ENCODE data around the gene TPK1.

The TPK1 gene

GRCh38 chr7:144835652-144836544 lies at the start of gene TPK1:
Gene TPK1 (minus strand): TSS chr7:144836053. CDS start chr7:144835602, 451 bp downstream.
- no peak for TF ChIP-seq CTCF (IDR thresholded peaks at IDR 0.05)

GRCh38 chr7:144885478-144885877 lies 49.6 kb upstream of the TPK1 start:
- no peak for TF ChIP-seq CTCF (IDR thresholded peaks at IDR 0.05)

GRCh38 chr7:144884896-144885295 lies 49.0 kb upstream of the TPK1 start:
- TF ChIP-seq CTCF (IDR thresholded peaks at IDR 0.05): no peak

- TF ChIP-seq CTCF (IDR thresholded peaks at IDR 0.05): no peak
Observed at GRCh38 chr7:144873316-144873845, 37.5 kb upstream of the TPK1 start.

GRCh38 chr7:144869082-144869481 lies 33.2 kb upstream of the TPK1 start:
- TF ChIP-seq CTCF (IDR thresholded peaks at IDR 0.05): no peak

- TF ChIP-seq CTCF (IDR thresholded peaks at IDR 0.05): no peak
Observed at GRCh38 chr7:144866189-144866588, 30.3 kb upstream of the TPK1 start.

GRCh38 chr7:144863320-144863647 lies 27.4 kb upstream of the TPK1 start:
- TF ChIP-seq CTCF (IDR thresholded peaks at IDR 0.05): no peak
